Upper lobe of right lung (tissue), 1 donor: ENCODE data around the gene CUX1. TPM values are rescaled to one million over a fixed set of nuclear protein-coding genes. Genes with fewer than 3 reads are reported as not detected.
A peak's percentile ranks its signal among the peaks of the same experiment; 100 is the strongest.
"Not testable (repeated sequence)": the region's sequence is repeated elsewhere in the genome, so short reads cannot be mapped to it uniquely, and the experiment has no call there.

Experiments used
- ATAC-seq: fragments of 200-7000 bp; cut with Tn5 transposase; one replicate; pipeline ENCODE4 v1.9.1; 2020; ENCODE audit warnings: mild to moderate bottlenecking, moderate library complexity
- DNase-seq: peaks from one replicate; pipeline ENCODE4 v3.0.0-alpha.2; 2020
- H3K27ac ChIP-seq: fragments of 200-600 bp; one replicate; pipeline ENCODE4 v1.8.0; 2022
- H3K27me3 ChIP-seq: fragments of 200-600 bp; one replicate; pipeline ENCODE4 v1.8.0; 2022; ENCODE audit warnings: mild to moderate bottlenecking
- H3K36me3 ChIP-seq: fragments of 200-600 bp; one replicate; pipeline ENCODE4 v1.8.0; 2022
- H3K4me1 ChIP-seq: fragments of 200-600 bp; one replicate; pipeline ENCODE4 v1.8.0; 2022
- H3K4me3 ChIP-seq: fragments of 200-600 bp; one replicate; pipeline ENCODE4 v1.8.0; 2022; ENCODE audit warnings: mild to moderate bottlenecking
- H3K9me3 ChIP-seq: fragments of 200-600 bp; one replicate; pipeline ENCODE4 v1.8.0; 2022
- CTCF ChIP-seq: fragments of 200-600 bp; IDR thresholded peaks from one replicate; pipeline ENCODE4 v1.8.0; 2022; ENCODE audit warnings: antibody characterized with exemption
- intact Hi-C: fragments of 100-400 bp; cut with DNase I; formaldehyde crosslinking; loops from one replicate; pipeline ENCODE4 v1.11.0; 2022
- total RNA-seq: library from RNA; stranded (reverse); fragmentation: NEBNext Ultra II Directional; extraction: Animal tissue kit (Norgen Biotek cat#: 25700); gene quantifications from one replicate; pipeline ENCODE4 v1.2.1, GENCODE V29; 2021
- donor health status: DM: no; HTN: yes; CAD: no; lungs with severe emphysema.

Gene CUX1
- total RNA-seq, 1 donor from 2014 or later: 132 TPM

- no peak overlapping the region for H3K4me3 ChIP-seq
- H3K27me3 ChIP-seq: no peaks in the 10 kb centered on the region
- no peak overlapping the region for H3K27ac ChIP-seq
- no peak for TF ChIP-seq CTCF
- DNase-seq (no peak), ATAC-seq (no peak)
- no peaks in the 10 kb centered on the region for H3K36me3 ChIP-seq
- peaks cover 24% of the 10 kb centered on the region for H3K4me1 ChIP-seq
- intact Hi-C loops: no loop called here
- H3K9me3 ChIP-seq: no peaks in the 10 kb centered on the region
Measured at GRCh38 chr7:101820703-101821102, 3.3 kb downstream of the CUX1 start.

DNA sequence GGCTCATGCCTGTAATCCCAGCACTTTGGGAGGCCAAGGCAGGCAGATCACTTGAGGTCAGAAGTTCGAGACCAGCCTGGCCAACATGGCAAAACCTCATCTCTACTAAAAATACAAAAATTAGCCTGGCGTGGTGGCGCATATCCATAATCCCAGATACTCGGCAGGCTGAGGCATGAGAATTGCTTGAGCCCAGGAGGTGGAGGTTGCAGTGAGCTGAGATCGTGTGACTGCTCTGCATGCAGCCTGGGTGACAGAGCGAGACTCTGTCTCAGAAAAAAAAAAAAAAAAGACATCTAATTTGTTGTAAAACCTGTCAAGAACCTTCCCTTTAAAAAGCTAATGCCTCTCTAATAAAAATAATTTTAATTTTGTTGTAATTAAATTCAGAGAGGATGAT, 5.2 kb downstream of the CUX1 start:
- peaks cover 22% of the 10 kb centered on the region for H3K4me1 ChIP-seq
- intact Hi-C loops, H3K4me3 ChIP-seq, H3K27ac ChIP-seq, H3K36me3 ChIP-seq, H3K9me3 ChIP-seq, H3K27me3 ChIP-seq, ATAC-seq: not testable (repeated sequence)
- peak; percentile 26 for DNase-seq

- Histone ChIP-seq H3K4me1 (peaks cover 18% of the 10 kb centered on the region), H3K27me3 (no peaks in the 10 kb centered on the region), H3K27ac (no peak overlapping the region), H3K9me3 (no peaks in the 10 kb centered on the region), H3K36me3 (no peaks in the 10 kb centered on the region), H3K4me3 (no peak overlapping the region)
- no peak for ATAC-seq
- no peak for TF ChIP-seq CTCF
- peak; percentile 20 for DNase-seq
- intact Hi-C loops: no loop called here
Measured at GRCh38 chr7:101823096-101823495, 5.7 kb downstream of the CUX1 start.

- no peak overlapping the region for H3K27ac ChIP-seq
- no peak for TF ChIP-seq CTCF
- intact Hi-C loops: no loop called here
- ATAC-seq (no peak), DNase-seq (no peak)
- H3K4me1 ChIP-seq: peaks cover 15% of the 10 kb centered on the region
- no peaks in the 10 kb centered on the region for H3K36me3 ChIP-seq
- no peaks in the 10 kb centered on the region for H3K27me3 ChIP-seq
- no peak overlapping the region for H3K4me3 ChIP-seq
- H3K9me3 ChIP-seq: no peaks in the 10 kb centered on the region
Measured at GRCh38 chr7:101823596-101823995, 6.2 kb downstream of the CUX1 start.

- Histone ChIP-seq H3K4me3 (no peak overlapping the region), H3K9me3 (no peaks in the 10 kb centered on the region), H3K27me3 (no peaks in the 10 kb centered on the region), H3K4me1 (peaks cover 11% of the 10 kb centered on the region), H3K36me3 (no peaks in the 10 kb centered on the region), H3K27ac (no peak overlapping the region)
- TF ChIP-seq CTCF: no peak
- intact Hi-C loops: no loop called here
- ATAC-seq (no peak), DNase-seq (peak; percentile 21)
Measured at GRCh38 chr7:101824440-101824839, 7.0 kb downstream of the CUX1 start.

DNA sequence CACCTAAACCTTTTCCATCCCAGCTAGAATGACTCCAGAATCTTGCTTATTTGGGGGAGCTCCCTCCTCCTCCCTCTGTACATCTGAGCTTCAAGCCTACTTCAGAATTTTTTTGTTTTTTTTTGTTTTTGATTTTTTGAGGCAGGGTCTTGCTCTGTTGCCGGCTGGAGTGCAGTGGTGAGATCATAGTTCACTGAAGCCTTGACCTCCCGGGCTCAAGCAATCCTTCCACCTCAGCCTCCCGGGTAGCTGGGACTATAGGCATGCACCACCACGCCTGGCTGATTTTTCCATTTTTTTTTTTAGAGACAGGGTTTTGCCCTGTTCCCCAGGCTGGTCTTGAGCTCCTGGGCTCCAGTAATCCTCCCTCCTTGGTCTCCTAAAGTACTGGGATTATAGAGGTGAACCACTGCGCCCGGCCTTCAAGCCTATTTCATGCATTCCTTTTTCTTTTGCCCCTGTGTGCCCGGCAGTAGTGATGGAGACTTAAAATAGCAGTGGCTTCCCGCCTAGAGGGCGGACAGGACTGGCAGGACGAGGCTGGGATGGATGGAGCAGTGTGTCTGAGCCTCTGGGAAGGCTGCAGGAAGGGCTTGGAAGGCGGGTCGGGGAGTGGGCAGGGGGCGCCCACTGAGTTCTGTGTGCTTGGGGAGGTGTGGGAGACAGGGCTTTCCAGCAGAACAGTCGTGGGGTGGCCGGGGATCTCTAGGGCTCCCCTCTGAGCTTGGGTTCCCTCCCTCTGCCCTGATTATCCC, 8.8 kb downstream of the CUX1 start:
- H3K4me3 ChIP-seq: no peak overlapping the region
- H3K27ac ChIP-seq: no peak overlapping the region
- peaks cover 10% of the 10 kb centered on the region for H3K4me1 ChIP-seq
- no peak for TF ChIP-seq CTCF
- ATAC-seq (no peak), DNase-seq (peak; percentile 34)
- intact Hi-C loops: no loop called here
- no peaks in the 10 kb centered on the region for H3K27me3 ChIP-seq
- no peaks in the 10 kb centered on the region for H3K36me3 ChIP-seq
- no peaks in the 10 kb centered on the region for H3K9me3 ChIP-seq
